NOMO-1 treated with DMSO at 0.1 percent for 48 hours (cell line): ENCODE results near the gene MAP7.
"Not testable (repeated sequence)": the region's sequence is repeated elsewhere in the genome, so short reads cannot be mapped to it uniquely, and the experiment has no call there.

Source experiments
- DNase-seq: peaks from one replicate; lab custom pipeline; 2025; ENCODE audit not compliant: unreplicated experiment; lab: John Stamatoyannopoulos, UW

MAP7 gene

GRCh38 chr6:136398453-136398852 lies 151.8 kb downstream of the MAP7 start:
- DNase-seq, result no peak

GRCh38 chr6:136396908-136397307 lies 153.3 kb downstream of the MAP7 start:
- no peak for DNase-seq

GRCh38 chr6:136390959-136391358 lies 159.3 kb downstream of the MAP7 start:
- not testable (repeated sequence) for DNase-seq

- DNase-seq, result no peak
Observed at GRCh38 chr6:136387316-136387715, 162.9 kb downstream of the MAP7 start.

GRCh38 chr6:136383268-136383937 lies 166.8 kb downstream of the MAP7 start:
- peak; percentile 18 for DNase-seq

GRCh38 chr6:136382676-136383252 lies 167.5 kb downstream of the MAP7 start:
- peak; percentile 15 for DNase-seq

GRCh38 chr6:136378888-136379287 lies 171.3 kb downstream of the MAP7 start:
- DNase-seq, result no peak

GRCh38 chr6:136375836-136376235 lies 174.4 kb downstream of the MAP7 start:
- not testable (repeated sequence) for DNase-seq

- no peak for DNase-seq
Observed at GRCh38 chr6:136371959-136372358, 178.3 kb downstream of the MAP7 start.

GRCh38 chr6:136370988-136371728 lies 179.1 kb downstream of the MAP7 start:
- DNase-seq, result no peak

- peak; percentile 90 for DNase-seq
Observed at GRCh38 chr6:136365776-136366354, 184.4 kb downstream of the MAP7 start.

GRCh38 chr6:136362421-136363356 lies 187.5 kb downstream of the MAP7 start:
- no peak for DNase-seq

- DNase-seq, result no peak
Observed at GRCh38 chr6:136361787-136362186, 188.4 kb downstream of the MAP7 start.

- DNase-seq, result no peak
Observed at GRCh38 chr6:136360783-136361182, 189.4 kb downstream of the MAP7 start.

GRCh38 chr6:136359851-136360250 lies 190.4 kb downstream of the MAP7 start:
- DNase-seq, result no peak

GRCh38 chr6:136351518-136352110 lies 198.6 kb downstream of the MAP7 start:
- DNase-seq, result no peak

- DNase-seq, result no peak
Observed at GRCh38 chr6:136350914-136351313, 199.3 kb downstream of the MAP7 start.

- peak; percentile 79 for DNase-seq
Observed at GRCh38 chr6:136347847-136348246, 202.4 kb downstream of the MAP7 start.

GRCh38 chr6:136345145-136345544 lies 205.1 kb downstream of the MAP7 start:
- DNase-seq, result no peak

GRCh38 chr6:136344420-136344819 lies 205.8 kb downstream of the MAP7 start:
- no peak for DNase-seq
